RWPE1 (cell line): ENCODE data around the gene NDUFAF7.
"Not testable (repeated sequence)": the region's sequence is repeated elsewhere in the genome, so short reads cannot be mapped to it uniquely, and the experiment has no call there.

Source experiments
- CTCF ChIA-PET: fragments of 350-600 bp; sonication (Branson Sonifier 250); formaldehyde crosslinking; extraction: SDS; loops from one replicate; lab custom pipeline; 2021; lab: Yijun Ruan, JAX
- POLR2A ChIA-PET: fragments of 400-600 bp; formaldehyde crosslinking; extraction: SDS; loops from one replicate; lab custom pipeline; 2020; ENCODE audit warnings: antibody characterized with exemption; ENCODE audit not compliant: low non-redundant PET; lab: Yijun Ruan, JAX
- DNase-seq: peaks from one replicate; pipeline ENCODE4 v3.0.0; 2012; ENCODE audit warnings: low spot score
- H3K27ac ChIP-seq: fragments of 450-650 bp; 2 replicates; pipeline ENCODE4 v1.5.1; 2017
- CTCF ChIP-seq: fragments of 450-650 bp; conservative IDR thresholded peaks from 2 replicates; pipeline ENCODE4 v1.5.1; 2017; ENCODE audit warnings: low read depth, mild to moderate bottlenecking

NDUFAF7 gene

GRCh38 chr2:37201766-37202165 is 29.7 kb upstream of the NDUFAF7 start:
- CTCF ChIA-PET, result no interaction called here
- POLR2A ChIA-PET, result no interaction called here

GRCh38 chr2:37203708-37204107 is 27.8 kb upstream of the NDUFAF7 start:
- CTCF ChIA-PET, result interaction anchor here (0.7 kb wide), 1 partner anchor 428 kb away, joined by 5 read pairs; no protein-coding TSS in a partner anchor
- TF ChIP-seq CTCF, result no peak
- POLR2A ChIA-PET, result no interaction called here

More at GRCh38 chr2:37201766-37202165, 29.7 kb upstream of the NDUFAF7 start:
- no peak overlapping the region for H3K27ac ChIP-seq
- no peak for TF ChIP-seq CTCF
- DNase-seq, result no peak

GRCh38 chr2:37205071-37205661 is 26.3 kb upstream of the NDUFAF7 start:
- POLR2A ChIA-PET, result interaction anchor here (0.6 kb wide), 1 partner anchor 12 kb away, joined by 6 read pairs; no protein-coding TSS in a partner anchor
- H3K27ac ChIP-seq, DNase-seq, CTCF ChIA-PET: not testable (repeated sequence)

More at GRCh38 chr2:37203708-37204107, 27.8 kb upstream of the NDUFAF7 start:
- no peak overlapping the region for H3K27ac ChIP-seq
- DNase-seq, result no peak

- no peak for DNase-seq
- POLR2A ChIA-PET, result no interaction called here
- TF ChIP-seq CTCF, result no peak
- H3K27ac ChIP-seq, result no peak overlapping the region
- CTCF ChIA-PET, result no interaction called here
Observed at GRCh38 chr2:37205689-37206341, 25.6 kb upstream of the NDUFAF7 start.

- CTCF ChIA-PET, POLR2A ChIA-PET, H3K27ac ChIP-seq, DNase-seq: not testable (repeated sequence)
Observed at GRCh38 chr2:37206760-37207159, 24.7 kb upstream of the NDUFAF7 start.

GRCh38 chr2:37211212-37211611 is 20.2 kb upstream of the NDUFAF7 start:
- no peak for TF ChIP-seq CTCF
- no peak overlapping the region for H3K27ac ChIP-seq
- POLR2A ChIA-PET, result no interaction called here
- CTCF ChIA-PET, result interaction anchor here (0.6 kb wide), 1 partner anchor 61 kb away, joined by 4 read pairs; no protein-coding TSS in a partner anchor
- DNase-seq, result no peak

- DNase-seq, result no peak
- TF ChIP-seq CTCF, result no peak
- POLR2A ChIA-PET, result no interaction called here
- no peak overlapping the region for H3K27ac ChIP-seq
- CTCF ChIA-PET, result interaction anchor here (0.6 kb wide), 2 partner anchors 60 to 679 kb away, joined by 4 read pairs; no protein-coding TSS in a partner anchor
Observed at GRCh38 chr2:37211939-37212338, 19.5 kb upstream of the NDUFAF7 start.
